HG03432 (cell line): ENCODE results near the gene OR4S2.

Source experiments
- ATAC-seq: cut with Tn5 transposase; IDR thresholded peaks from one replicate; pipeline ENCODE4 v1.9.1; 2021; ENCODE audit warnings: mild to moderate bottlenecking, moderate library complexity; ENCODE audit not compliant: unreplicated experiment

The OR4S2 gene, protein sequence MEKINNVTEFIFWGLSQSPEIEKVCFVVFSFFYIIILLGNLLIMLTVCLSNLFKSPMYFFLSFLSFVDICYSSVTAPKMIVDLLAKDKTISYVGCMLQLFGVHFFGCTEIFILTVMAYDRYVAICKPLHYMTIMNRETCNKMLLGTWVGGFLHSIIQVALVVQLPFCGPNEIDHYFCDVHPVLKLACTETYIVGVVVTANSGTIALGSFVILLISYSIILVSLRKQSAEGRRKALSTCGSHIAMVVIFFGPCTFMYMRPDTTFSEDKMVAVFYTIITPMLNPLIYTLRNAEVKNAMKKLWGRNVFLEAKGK

DNA sequence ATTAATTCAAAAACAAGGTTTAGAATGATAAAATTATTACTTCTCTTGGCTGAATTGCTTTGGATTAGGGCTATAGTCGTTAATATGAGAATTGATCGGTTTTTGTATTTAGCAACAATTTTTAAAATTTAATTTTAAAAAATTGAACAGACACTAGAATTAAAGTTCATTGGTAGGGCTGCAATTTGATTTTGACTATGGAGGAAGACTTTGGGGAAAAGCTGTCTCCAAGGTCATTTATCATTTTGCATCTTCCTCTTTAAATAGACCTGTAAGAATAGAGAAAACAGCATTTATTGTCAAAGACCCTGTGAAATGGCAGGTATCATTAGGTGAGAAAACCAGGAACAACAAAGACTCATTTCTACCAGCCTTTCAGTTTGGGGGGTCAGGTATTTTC is at the start of gene OR4S2:
OR4S2 (plus strand) TSS at position 301 of the 400 bp plus-strand sequence. CDS start 2,577 bp downstream, outside the sequence.
- no peak for ATAC-seq

DNA sequence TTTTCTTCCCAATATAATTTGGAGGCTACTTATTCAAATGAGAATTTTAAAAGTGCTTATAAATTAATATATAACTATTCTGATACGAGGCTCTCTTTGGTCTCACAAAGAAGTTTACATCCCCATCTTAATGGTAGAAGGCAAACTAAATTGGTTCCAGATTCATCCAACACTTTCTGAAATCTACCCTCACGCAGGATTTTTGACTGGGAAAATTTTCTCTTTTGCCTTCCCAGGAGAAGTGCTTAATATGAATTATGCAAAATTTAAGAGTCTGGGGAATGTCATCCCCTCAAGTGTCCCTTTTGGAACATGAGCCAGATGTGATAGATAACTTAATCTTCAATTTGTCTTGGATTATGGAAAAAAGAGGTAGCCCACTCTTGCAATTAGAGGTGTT is 40.6 kb upstream of the OR4S2 start, which contains the start of gene OR4C11:
OR4C11 (minus strand) TSS at position 101 of the 400 bp plus-strand sequence. CDS start 3,272 bp downstream, outside the sequence.
- no peak for ATAC-seq

DNA sequence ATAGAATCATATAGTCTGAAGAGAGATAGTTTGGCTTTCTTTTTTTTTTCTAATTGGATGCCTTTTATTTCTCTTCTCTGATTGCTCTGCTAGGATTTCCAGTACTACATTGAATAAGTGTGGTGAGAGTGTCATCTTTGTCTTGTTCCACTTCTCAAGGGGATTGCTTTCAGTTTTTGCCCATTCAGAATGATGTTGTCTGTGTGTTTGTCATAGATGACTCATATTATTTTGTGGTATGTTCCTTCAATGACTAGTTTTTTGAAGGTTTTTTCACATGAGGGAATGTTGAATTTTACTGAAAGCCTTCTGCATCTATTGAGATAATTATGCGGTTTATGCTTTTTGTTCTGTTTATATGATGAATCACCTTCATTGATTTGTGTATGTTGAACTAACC is 23.6 kb upstream of the OR4S2 start:
- ATAC-seq, result peak; percentile 72

DNA sequence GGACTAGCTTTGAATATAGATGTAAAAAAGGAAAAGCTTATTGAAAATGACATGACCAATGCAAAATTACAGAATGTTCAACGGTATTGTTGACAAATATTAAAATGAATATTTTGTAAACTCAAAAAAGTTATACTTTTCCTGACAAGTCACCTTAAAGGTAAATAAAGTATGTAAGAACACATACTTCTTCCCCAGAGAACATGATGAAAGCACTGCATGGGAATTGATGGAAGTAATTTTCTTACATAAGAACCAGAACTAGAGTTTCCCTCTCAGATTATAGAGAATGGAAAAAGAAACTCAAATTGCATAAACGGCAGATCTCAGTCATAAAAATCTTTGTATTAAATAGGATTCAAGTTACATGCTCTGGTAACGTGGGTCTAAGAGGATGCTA is 13.3 kb upstream of the OR4S2 start, which contains the start of gene OR4P4:
OR4P4 (plus strand) TSS at position 301 of the 400 bp plus-strand sequence.
- ATAC-seq, result no peak

DNA sequence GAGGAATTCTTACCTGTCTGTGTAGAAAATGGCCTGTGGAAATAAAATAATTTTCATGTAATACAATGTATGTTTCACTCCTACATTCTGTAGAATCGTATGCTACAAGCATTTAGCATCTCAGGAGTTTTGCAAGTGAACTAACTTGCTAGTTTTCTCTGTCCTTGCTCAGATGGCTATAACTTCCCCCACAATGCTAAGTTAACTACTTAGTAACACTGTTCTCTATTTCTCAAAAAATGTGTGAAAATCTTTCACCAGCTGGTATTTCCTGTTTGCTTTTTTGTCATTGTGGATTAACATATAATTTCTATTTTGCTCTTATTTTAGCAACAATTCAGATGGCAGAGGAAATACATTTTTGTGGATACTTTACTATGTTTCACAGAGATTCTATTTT is 4.4 kb downstream of the OR4S2 start:
- ATAC-seq, result no peak

DNA sequence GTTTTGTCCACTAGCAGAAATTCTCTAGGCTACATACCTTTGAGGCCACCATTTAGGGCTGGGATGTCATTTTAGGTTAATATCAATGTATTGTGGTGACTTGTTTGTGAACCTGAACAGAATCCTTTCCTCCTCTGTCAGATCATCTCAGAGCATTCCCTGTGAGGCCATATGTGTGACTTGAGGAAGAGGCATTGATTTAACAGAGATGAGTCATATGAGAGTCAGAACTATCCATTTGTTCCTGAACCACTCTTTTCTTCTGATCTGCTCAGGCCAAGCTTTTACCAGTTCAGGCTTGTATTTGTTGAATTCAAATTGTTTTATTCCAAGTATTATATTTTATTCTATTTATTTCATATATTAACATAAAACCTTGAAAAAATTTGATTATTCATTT is 7.0 kb downstream of the OR4S2 start:
- no peak for ATAC-seq

DNA sequence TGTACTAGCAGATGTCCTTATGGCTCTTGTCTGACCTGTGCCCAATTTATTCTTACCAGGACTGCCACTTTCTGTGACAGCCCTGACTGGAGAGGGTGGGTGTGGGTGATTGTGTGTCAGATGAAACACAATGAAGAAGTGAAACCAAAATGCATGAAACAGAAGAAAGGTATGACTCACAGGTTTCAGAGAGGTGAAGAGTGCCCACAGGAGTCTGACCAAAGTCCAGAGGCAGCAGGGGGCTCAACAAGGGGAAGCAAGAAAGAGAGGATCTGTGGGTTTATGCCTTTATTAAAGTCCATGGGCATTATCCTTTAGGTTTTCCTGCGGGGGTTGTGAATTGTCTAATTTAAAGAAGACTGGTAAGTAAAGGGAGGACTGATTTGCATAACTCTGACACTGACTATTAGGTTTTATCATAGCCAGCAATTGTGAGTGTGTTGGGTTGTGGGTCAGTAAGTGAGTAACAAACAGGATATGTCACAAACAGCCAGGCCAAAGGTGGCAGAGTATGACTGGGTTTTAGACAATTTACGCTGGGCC is 10.0 kb downstream of the OR4S2 start:
- ATAC-seq, result peak; percentile 96

DNA sequence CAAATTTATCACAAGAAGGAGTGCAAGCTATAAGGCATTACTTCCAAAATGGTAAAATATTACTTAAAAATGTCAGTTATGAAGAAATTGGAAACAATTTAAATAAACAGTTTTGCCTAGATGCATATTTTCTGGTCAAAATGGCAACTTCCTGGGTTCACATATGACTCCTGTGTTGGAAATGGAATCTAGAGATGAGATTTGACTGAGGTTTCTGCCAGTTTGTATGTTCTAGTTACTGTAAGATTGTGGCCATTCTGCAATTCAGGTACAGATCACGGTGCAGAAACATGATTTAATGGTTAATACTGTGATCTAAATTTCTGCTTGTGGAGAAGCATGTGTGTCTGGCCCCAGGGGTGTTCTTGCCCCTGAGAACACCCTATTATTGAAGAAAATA is 10.5 kb downstream of the OR4S2 start:
- peak; percentile 39 for ATAC-seq

DNA sequence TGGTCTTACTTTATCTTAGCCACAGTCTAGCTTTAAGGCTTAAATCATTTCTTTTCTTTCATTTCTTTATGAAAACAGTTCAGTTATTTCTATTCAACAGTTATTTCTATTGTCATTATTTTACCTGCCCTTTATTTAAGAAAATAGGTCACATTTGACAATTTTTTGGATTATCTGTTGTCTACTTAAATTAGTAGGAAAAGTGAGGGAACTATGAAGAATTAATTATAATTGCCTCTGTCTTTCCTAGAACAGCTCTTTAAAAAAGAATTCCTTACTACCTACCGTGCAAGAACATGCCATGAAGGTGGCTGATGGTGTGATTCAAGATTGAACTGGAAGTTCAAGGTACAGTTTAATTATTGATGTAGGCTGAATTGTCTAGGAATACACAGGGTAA is 13.8 kb downstream of the OR4S2 start, which contains the start of gene OR4C6:
OR4C6 (plus strand) TSS at position 301 of the 400 bp plus-strand sequence. CDS start 2,966 bp downstream, outside the sequence.
- ATAC-seq, result no peak

DNA sequence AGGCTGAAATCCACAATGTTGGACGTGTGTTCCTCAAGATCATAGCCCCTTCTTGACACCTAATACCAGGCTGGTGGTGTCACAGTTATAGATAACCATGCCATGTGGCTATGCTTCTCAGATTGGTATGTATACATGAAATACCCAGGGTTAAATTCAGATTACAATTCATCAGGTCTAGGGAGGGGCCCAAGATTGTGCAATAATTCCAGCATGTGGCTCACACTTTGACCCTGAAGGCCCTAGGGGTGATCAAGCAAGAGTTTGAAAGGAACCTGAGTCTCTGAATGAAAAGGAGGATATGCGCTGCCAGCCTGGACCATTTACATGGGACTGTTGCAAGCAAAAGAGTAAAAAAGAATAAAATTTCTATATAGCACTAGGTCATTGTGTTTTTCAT is 21.2 kb downstream of the OR4S2 start:
- ATAC-seq, result no peak

DNA sequence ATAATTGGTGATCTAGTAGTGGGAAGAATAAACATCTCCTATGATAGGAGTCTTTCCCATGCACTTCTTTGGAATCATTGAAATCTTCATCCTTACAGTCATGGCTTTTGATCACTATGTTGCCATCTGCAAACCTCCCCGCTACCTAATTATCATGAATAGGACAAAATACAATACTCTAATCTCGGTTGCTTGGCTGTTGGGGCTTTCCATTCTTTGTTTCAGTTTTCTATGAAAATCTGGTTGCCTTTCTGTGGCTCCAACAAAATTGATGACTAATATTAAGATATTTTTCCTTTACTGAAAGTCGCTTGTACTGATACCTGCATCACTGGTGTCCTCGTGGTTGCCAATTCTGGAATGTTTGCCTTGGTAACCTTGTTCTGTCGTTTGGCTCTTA is 25.7 kb downstream of the OR4S2 start:
- ATAC-seq, result peak; percentile 54

DNA sequence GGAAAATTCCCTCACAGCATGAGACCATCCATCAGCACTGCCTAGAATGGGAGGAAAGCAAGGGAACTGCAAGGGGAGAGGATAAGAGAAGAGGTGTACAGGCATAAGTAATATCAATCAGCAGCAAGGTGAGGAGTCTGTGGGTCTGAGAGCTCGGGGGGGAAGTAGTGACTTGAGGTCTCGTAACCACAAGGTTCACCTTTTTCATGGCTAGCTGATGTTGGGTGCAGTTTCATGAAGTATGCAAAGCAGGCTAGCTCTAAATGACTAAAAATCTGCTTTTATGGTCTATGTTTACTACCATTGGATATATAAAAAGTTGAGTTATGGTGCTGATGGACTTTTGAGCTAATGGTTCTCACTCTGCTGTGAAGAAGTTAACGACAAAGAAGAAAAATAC is 49.7 kb downstream of the OR4S2 start:
- peak; percentile 98 for ATAC-seq

DNA sequence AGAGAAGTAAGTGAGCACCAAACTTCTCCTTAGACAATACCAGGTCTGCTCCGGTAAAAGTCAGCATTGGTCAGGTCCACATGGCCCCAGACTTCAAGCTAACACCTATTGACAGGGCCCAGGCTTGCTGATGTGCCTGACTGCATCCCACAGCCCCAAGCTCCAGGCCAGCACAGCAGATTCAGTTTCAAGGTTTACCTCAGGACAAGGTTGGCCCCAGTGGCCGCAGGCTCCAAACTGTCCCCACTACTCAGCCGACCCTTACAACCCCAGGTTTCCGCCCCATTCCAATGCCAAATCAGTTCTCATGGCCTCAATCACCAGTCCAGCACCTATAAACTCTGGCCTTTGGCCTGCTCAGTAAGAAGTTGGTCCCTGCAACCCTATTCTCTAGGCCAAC is 53.3 kb downstream of the OR4S2 start:
- no peak for ATAC-seq
